GM21529 (cell line): Measurements from ENCODE around the gene COPA.

Experiments used
- ATAC-seq: cut with Tn5 transposase; IDR thresholded peaks from one replicate; pipeline ENCODE4 v1.9.1; 2021; ENCODE audit not compliant: unreplicated experiment

Gene COPA

DNA sequence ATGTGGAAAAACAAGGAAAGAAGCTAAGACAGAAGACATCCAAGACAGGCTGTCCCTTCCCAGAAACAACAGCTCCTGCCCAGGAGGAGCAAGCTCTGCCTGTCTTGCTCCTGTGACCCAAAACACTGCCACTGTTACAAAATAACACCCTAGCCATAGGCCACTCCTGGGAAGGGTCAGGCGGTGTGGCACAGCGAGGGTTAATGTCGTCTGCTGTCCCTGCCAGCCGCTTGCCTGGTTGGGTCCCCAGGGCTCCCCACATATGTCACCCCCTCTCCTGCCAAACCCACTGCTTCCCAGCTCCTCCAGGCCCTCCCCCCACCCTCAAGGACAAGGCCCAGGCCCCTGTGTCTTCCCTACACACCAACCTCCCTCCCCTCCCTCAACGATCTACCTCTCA is 20.0 kb upstream of the COPA start:
- ATAC-seq, result no peak

DNA sequence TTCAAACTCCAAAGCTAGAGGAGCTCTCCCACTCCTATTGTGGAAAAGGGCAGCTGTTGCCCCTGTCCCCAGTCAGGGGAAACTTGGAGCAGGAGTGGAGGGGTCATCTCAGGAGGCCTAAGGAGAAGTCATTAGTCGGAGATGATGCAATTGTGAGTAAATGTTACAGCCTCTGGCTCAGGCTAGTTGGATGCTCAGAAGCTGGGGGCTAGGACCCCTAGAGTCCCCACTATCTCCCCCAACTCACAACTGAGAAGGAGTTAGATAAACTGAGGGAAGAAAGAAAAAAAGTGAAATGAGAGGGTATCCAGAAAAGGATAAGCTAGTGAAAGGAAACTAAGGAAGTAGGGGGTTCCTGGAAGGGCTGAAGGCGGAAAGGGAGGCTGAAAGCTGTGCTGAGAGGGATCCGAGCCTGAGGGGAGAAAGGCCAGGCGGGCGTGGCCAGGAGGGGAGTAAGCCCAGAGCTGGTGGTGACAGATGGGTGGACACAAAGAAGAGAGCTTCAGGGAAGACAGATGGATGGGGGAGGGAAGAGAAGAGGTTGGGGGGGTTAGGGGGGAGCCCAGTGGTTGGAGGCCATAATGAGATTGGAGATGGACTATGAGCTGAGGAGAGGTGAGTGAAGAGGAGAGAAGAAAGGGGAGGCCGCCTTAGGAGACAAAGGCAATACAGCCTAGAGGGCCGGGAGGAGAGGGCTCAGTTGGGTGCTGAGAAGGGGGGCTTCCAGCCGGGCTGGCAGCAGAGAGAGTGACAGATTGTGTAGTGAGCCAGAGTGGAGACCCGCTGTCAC is 19.3 kb upstream of the COPA start:
- no peak for ATAC-seq

DNA sequence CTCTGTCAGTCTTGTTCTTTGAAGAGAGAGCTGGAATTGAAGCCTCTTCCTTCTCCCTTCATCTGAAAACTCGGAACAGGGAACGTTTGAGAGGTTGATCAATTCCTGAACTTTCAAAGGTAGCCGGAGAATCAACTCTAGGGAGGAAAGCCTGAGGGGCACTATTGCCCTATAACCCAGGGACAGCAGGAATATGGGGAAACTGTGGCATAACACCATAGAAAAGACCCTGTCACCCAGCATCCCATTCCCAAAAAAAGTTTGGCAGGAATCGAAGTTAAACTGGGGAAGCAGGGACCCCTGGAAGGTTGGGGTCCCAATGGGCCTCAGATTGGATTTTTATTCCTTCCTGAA is 18.7 kb upstream of the COPA start:
- ATAC-seq, result no peak

DNA sequence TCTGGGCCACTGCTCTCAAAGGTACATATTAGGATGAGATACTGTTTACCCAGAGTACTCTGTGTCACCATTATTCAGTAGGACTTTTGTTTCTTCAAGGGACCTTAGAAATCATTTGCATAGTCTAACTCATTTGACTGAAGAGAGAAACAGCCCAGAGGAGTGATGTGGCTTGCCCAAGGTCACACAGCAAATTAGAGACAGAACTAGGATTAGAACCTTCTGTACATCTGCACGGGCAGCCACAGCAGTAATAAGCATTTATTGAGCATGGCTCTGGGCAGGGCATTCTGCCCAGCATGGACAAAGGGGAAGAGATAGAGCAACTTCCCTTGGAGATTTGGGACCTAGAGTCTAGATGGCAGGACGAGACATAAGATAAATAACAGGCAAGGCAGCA is 18.1 kb upstream of the COPA start:
- ATAC-seq, result no peak

DNA sequence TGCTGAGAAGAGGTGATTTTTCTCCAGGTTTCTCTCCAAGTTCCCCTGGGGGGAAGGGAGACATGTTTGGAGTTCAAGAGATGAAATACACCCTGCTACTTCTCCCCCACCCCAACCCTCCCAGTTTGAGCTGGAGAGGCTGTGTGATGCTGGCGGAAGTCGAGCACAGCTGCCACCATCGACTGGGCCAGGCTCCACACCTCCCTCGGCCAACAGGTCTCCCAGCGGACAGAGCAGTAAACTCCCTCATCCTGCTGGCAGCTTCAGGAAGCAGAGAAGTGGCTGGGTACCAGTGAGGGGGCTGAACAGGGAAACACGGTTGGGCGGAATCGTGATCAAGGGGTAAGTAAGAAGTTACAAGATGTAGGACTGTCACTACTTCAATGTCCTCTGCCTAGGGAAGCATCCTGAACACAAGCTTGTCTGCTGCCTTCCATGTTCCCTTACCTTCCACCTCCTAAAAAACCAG is 17.2 kb upstream of the COPA start:
- ATAC-seq, result no peak

DNA sequence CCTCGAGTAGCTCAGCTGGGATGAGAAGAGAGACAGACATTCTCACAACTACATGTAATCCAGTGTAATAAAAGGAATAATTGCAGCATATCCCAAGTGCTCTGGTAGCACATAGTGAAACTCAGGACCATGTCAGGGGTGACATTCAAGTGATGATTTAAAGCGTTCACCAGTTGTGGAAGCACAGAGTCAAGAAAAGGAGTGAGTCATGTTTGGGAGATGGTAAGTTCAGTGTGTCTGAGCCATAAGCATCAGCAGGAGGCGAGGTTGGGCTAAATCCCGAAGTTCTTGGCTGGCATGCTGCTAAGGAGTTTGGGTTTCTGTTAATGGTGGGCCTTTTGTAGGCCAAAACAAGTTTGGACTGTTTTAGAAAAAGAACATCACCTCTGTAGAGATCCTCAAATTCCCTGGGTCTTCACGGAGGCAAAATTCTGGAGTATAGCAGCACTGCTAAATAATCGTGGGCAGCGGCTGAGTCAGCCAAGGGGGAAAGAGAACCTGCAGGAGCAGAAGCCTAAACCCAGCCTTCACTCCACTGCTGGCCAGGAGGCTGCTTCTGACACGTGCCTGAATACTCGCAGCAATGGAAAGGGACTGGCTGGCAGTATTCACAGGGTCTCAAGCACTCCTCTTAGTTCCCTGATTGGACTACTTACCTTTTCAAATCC is 16.6 kb upstream of the COPA start:
- ATAC-seq, result no peak

DNA sequence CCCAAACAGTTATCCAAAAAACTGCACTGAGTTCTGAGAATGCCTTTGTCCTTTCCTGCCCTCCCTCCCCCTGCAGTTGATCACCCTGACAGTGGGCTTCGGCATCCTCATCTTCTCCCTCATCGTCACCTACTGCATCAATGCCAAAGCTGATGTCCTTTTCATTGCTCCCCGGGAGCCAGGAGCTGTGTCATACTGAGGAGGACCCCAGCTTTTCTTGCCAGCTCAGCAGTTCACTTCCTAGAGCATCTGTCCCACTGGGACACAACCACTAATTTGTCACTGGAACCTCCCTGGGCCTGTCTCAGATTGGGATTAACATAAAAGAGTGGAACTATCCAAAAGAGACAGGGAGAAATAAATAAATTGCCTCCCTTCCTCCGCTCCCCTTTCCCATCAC is 15.0 kb upstream of the COPA start:
- ATAC-seq, result no peak

DNA sequence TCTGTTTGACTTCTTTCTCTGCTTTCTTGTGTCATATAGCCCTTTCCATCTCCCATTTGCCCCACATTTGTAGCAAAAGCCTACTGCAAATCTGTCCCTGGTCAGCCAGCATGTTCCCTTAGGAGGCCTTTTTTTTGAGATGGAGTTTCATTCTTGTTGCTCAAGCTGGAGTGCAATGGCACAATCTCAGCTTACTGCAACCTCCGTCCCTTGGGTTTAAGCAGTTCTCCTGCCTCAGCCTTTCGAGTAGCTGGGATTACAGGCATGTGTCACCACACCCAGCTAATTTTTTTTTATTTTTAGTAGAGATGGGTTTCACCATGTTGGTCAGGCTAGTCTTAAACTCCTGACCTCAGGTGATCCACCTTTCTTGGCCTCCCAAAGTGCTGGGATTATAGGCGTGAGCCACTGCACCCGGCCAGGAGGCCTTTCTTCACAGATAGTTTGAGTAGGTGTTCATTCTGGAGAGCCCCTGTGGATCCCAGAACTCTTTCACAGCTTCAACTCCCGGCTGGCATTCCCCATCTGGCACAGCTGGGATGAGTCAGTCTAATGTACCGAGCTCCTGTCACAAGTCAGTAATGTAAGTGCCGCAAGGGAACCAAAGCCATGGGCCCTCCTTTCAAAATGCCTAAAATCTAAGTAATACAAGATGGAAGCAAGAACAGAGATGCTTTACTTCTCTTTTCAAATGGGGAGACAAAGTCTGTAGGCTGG is 14.4 kb upstream of the COPA start:
- ATAC-seq, result no peak

DNA sequence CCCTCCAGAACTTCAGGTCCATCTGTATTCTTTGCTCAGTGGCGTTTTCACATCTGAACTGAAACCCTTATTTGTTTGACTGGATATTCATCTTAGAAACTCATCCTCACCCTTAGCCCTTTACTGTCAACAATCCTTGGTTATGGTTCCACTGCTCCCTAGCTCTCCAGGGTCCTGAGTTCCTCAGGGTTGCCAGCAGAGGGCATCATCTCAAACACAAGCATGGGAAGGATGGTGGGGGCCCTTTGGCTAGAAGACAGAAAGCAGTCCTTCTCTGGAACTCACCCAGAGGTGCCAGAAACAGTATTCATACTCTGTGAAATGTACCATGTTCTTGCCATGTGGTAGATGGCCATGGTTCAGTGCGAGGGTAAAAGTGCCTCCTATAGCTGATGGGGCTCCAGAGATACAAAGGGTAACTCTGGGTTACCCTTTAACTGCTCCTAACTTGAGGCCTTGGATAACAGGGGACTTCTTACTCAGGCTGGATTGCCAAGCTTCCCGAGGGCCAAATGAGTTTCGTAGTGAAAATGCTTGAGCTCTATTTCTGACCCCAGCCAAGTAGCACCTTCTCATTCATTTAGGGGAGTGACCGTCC is 11.4 kb upstream of the COPA start:
- ATAC-seq, result no peak

DNA sequence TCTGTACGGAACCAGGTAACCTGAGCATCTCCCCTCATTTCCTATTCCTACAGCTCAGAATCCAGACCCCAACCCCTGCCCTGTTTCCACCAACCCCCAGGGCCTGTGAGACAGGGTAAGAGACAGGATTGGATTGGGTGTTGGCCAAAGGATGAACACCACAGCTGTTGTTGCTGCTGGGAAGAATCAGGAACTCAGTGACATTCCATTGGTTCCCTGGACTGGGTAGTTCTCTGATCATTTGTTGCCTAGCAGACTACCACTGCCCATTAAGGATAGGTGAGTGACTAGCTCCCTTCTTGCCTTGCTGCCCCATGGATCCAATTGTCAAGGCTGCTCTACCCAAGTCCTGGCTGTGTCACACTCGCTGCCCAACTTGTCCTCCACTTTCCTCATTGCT is 10.2 kb upstream of the COPA start:
- ATAC-seq, result no peak

DNA sequence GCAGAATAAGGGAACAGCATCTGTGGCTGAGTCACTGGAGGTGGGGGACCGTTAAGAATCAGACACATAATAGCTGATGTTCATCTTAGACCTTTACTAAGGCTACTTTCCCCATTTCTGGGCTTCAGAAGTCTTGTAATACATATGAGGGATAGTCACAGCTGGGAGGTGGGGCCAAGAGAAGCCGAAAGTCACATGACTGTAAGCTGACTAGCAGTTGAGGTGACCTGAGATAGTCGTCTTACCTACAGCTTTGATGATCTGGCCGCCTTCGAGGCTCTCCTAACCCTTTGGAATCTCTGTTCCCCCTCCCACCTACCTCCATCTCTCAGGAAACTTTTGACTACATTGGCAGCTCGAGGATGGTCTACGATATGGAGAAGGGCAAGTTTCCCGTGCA is 9.5 kb upstream of the COPA start:
- ATAC-seq, result no peak

DNA sequence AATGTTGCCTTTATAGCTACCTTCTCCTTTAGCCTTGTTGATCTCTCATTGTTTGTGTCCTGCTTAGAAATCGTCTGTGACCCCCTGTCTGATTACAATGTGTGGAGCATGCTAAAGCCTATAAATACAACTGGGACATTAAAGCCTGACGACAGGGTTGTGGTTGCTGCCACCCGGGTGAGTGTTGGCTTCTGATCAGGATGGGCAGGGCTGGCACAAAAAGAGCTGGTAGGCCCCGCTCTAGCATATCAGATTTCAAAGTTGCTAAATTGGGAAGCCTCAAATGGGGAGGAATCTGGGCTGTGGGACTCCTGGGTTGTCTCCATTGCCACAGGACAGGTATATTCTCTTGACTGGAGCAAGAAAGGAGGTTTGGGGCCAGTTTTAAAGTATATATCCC is 8.6 kb upstream of the COPA start:
- no peak for ATAC-seq

DNA sequence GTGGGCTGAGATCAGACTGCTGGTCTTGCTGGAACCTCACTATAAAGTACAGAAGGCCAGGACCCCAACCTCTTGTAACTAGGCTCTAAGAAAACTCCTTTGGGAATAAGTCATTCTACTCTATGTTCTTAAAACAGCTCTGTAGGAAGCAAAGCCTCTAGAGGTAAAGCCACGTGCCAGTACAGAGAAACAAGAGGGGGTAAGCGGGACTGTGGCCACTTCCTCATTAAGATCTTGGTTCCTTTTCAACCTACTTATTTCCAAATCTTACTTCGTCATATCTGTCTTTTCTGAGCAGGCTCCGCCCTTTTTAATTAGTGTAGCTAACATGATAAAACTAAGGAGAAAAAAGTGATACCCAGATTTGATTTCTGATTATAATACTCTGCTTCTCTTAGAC is 3.9 kb upstream of the COPA start:
- peak; percentile 49 for ATAC-seq

DNA sequence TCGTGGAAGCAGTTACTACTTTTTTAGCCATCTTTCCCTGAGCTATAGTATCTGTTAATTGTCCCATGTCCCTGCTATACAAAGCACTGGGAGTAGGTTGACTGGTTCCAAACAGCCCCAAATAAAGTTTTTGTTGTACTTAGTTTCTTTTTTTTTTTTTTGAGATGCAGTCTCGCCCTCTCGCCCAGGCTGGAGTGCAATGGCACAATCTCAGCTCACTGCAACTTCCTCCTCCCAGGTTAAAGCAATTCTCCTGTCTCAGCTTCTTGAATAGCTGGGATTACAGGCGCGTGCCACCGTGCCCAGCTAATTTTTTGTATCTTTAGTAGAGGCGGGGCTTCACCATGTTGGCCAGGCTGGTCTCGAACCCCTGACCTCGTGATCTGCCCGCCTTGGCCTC is 3.4 kb upstream of the COPA start:
- ATAC-seq, result no peak

DNA sequence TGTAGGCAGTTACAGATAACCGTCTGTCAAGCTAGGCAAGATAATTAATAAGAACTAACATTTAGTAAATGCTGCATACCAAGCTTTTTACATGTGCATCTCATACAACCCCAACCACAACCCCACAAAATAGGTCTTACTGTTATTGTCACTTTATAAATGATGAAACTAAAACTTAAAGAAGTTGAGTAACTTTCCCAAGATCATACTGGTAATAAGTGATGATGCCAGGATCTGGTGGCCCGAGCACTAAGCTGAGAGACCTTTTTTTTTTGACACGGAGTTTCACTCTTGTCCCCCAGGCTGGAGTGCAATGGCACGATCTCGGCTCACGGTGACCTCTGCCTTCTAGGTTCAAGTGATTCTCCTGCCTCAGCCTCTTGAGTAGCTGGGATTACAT is 1.9 kb upstream of the COPA start:
- ATAC-seq, result no peak

DNA sequence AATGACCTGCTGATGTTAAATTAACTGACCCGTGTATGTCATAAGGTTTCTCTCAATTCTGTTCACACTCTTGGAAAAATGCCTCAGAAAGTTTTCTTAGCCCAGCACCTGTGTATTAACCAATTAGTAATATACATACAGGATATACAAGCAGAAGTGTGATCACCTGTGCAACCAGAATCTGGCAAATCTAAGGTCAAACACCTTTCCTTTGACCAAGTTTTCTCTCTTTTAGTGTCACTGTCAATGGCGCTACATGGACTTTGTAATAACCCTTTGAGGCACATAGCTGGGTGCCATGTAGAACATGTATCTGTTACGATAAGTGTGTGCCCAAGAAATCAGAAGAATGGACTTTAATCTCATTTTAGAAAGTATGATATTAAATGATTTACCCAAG is 1.2 kb upstream of the COPA start:
- ATAC-seq, result no peak

DNA sequence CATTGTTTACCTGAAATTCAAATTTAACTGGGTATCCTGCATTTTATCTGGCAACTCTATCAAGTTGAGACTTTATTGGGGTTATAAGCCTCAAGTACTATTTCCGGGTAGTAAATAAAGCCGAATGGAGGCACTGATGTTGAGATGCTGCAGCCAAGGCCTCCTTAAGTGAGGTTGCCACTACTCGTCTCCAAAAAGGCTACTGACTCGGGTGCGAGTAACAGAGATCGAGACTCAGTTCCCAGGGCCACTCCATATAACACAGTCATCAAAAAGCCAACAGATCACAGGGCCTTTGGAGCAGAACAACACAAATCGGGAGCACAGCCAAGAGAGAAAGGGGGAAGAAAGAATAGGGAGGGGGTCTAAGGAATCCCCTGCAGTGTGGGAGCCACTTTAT is 524 bp downstream of the COPA start:
- no peak for ATAC-seq

DNA sequence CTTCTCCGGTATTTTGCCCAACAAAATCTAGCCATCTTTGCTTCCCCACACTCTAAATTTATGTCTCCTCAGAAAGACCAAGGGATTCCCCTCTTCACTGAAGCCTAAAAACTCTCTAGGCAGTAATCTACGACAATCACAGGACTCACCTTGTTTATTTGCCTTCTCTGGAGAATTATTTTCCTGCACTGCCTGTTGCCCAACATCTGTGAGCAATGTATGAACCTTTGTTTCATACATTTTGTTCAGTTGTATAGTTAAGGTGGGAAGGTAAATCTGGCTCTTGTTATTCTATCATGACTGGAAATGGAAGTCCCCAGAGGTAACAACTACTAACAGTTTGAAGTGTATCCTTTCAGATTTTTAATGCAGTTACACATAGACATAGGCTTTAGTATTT is 2.2 kb downstream of the COPA start:
- ATAC-seq, result no peak

DNA sequence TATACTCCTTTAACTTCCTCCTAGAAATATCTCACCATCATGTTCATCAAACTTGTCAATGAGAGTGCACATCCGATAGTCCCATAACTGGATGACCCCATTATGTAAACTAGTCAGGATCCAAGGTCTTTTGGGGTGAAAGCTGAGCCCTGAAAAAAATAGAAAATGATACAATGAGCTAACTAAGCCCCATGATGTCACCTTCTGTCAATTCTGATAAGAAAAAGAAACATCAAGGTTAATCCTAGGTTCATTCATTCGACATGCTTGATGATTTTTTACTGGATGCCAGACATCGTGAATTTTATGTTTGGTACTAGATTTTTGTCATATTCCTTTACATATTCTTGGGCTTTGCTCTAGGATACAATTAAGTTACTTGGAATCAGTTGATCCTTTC is 2.9 kb downstream of the COPA start:
- no peak for ATAC-seq

DNA sequence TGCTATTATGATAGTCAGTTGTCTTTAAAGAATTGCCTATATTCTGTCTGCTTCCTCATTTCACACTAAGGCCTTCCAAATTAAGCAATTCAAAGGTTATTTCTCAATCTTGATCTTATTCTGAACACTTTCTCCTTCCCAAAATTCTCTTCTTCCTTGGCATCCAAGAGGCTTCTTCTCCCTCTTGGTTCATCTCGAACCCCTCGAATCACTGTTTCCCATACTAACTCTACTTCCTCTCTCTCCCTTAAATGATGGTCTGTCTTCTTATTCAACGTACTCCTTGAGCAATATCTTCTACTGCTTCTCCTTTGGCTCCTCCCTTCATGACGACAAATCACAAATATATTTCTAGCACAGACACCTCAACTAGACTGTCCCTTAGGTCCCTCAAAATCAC is 4.5 kb downstream of the COPA start:
- ATAC-seq, result no peak

DNA sequence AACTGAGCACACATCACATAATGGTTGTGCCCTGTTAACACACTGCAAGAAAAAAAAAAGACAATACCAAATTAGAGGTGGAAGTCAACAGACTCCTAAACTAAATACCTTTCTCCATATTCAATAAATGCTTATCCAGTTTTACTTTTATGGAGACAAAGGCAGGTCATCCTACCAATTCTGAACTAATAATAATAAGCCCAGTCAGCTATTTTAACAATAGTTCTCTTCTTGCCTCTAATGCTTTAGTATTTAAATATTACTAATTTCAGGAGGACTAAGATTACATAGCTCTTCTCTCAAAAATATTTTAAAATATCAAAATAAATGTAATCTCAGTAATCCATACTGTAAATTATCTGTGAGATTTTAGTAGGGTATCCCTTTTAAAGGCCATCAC is 10.5 kb downstream of the COPA start:
- no peak for ATAC-seq

DNA sequence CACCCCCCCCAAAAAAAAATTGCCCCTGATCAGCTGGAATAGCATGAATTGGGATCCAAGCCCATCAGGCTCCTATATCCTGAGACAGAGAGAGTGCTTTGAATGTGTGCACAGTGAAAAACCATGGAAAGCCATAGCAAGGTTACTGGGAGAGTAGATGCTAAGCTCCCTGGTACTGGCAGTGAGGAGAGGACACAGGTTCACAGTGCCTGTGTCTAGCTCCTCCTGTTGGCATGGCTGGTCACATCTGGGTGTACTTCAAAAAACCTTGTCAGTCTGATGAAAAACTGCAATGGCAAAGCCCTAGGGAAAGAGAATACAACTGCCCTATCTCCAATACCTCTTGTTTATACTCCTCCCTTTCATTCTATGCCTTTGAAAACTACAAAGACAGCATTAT is 12.9 kb downstream of the COPA start:
- ATAC-seq, result no peak
